CD4-positive, alpha-beta T cell treated with Interleukin-17A for 4 hours (primary cell): ENCODE data around the gene LIF.
"Not testable (repeated sequence)": the region's sequence is repeated elsewhere in the genome, so short reads cannot be mapped to it uniquely, and the experiment has no call there.

Experiments
- DNase-seq: peaks from one replicate; pipeline ENCODE4 v3.0.0-alpha.2; 2020; ENCODE audit warnings: mixed read lengths

LIF gene

GRCh38 chr22:30241576-30242371 lies 4.8 kb downstream of the LIF start:
- DNase-seq: no peak

- no peak for DNase-seq
Measured at GRCh38 chr22:30240541-30241417, 5.8 kb downstream of the LIF start.

- DNase-seq: no peak
Measured at GRCh38 chr22:30239488-30240405, 6.8 kb downstream of the LIF start.

GRCh38 chr22:30238661-30239487 lies 7.7 kb downstream of the LIF start:
- DNase-seq: no peak

- DNase-seq: no peak
Measured at GRCh38 chr22:30238136-30238535, 8.4 kb downstream of the LIF start.

- DNase-seq: no peak
Measured at GRCh38 chr22:30236875-30237274, 9.7 kb downstream of the LIF start.

- no peak for DNase-seq
Measured at GRCh38 chr22:30235687-30236170, 10.8 kb downstream of the LIF start.

GRCh38 chr22:30234786-30235470 lies 11.6 kb downstream of the LIF start:
- DNase-seq: no peak

- DNase-seq: not testable (repeated sequence)
Measured at GRCh38 chr22:30234325-30234724, 12.2 kb downstream of the LIF start.

- no peak for DNase-seq
Measured at GRCh38 chr22:30233582-30233981, 13.0 kb downstream of the LIF start.

GRCh38 chr22:30232716-30233218 lies 13.8 kb downstream of the LIF start:
- DNase-seq: no peak

- no peak for DNase-seq
Measured at GRCh38 chr22:30230787-30231461, 15.6 kb downstream of the LIF start.

GRCh38 chr22:30230330-30230729 lies 16.2 kb downstream of the LIF start:
- no peak for DNase-seq

- no peak for DNase-seq
Measured at GRCh38 chr22:30228509-30229359, 17.8 kb downstream of the LIF start.

- peak; percentile 18 for DNase-seq
Measured at GRCh38 chr22:30227438-30228228, 18.9 kb downstream of the LIF start.

GRCh38 chr22:30226192-30226832 lies 20.2 kb downstream of the LIF start:
- DNase-seq: no peak

GRCh38 chr22:30225220-30225927 lies 21.2 kb downstream of the LIF start:
- no peak for DNase-seq
